AG09309 (cell line): ENCODE data around the gene C1orf232.

Experiments used
- DNase-seq: peaks from one replicate; pipeline ENCODE4 v3.0.0-alpha.2; 2010; ENCODE audit warnings: low read depth
- H3K4me3 ChIP-seq: 2 replicates; pipeline ENCODE4 v1.5.1; 2011; ENCODE audit warnings: mild to moderate bottlenecking, low read depth, low read length, moderate library complexity; ENCODE audit not compliant: control insufficient read depth
- CTCF ChIP-seq: IDR thresholded peaks from 2 replicates; pipeline ENCODE4 v1.5.1; 2011; ENCODE audit warnings: mild to moderate bottlenecking, low read depth, low read length, inconsistent platforms; ENCODE audit not compliant: insufficient read depth, control insufficient read depth; ENCODE audit errors: missing control alignments

C1orf232 gene

GRCh38 chr1:26181586-26182382, 13.0 kb upstream of the C1orf232 start:
- no peak overlapping the region for H3K4me3 ChIP-seq
- no peak for TF ChIP-seq CTCF
- DNase-seq: no peak

- no peak for DNase-seq
- no peak overlapping the region for H3K4me3 ChIP-seq
- no peak for TF ChIP-seq CTCF
These were observed 11.3 kb upstream of the C1orf232 start for GRCh38 chr1:26180010-26180506.

GRCh38 chr1:26177182-26177684, 8.5 kb upstream of the C1orf232 start, which contains the start of gene CNKSR1:
Gene CNKSR1 (plus strand): TSS chr1:26177491. CDS start chr1:26177548, 57 bp downstream.
- no peak for TF ChIP-seq CTCF
- no peak within 1 kb of the TSS for H3K4me3 ChIP-seq
- DNase-seq: no peak

GRCh38 chr1:26175346-26175745, 6.6 kb upstream of the C1orf232 start:
- DNase-seq: no peak
- H3K4me3 ChIP-seq: no peak overlapping the region
- no peak for TF ChIP-seq CTCF

GRCh38 chr1:26171084-26172072, 2.6 kb upstream of the C1orf232 start, which contains the start of gene ZNF593OS:
Gene ZNF593OS (minus strand): TSS chr1:26171832. CDS start chr1:26171661, 171 bp downstream.
- no peak for TF ChIP-seq CTCF
- peak within 1 kb of the TSS; percentile 94 for H3K4me3 ChIP-seq
- no peak for DNase-seq

GRCh38 chr1:26170472-26170821, 1.7 kb upstream of the C1orf232 start:
- peak overlapping the region; percentile 94 for H3K4me3 ChIP-seq
- TF ChIP-seq CTCF: no peak
- DNase-seq: no peak
